GM19099 (cell line): Measurements from ENCODE around the gene C20orf173.

Experiments
- POLR2A ChIP-seq: IDR thresholded peaks from 3 replicates; pipeline ENCODE4 v1.6.1; 2011; ENCODE audit warnings: low read depth; ENCODE audit not compliant: insufficient read length; ENCODE audit errors: extremely low read depth

C20orf173 gene

GRCh38 chr20:35499271-35499670, 30.2 kb downstream of the C20orf173 start:
- TF ChIP-seq POLR2A, result no peak

GRCh38 chr20:35497780-35498189, 31.7 kb downstream of the C20orf173 start:
- no peak for TF ChIP-seq POLR2A

GRCh38 chr20:35497320-35497719, 32.1 kb downstream of the C20orf173 start:
- TF ChIP-seq POLR2A, result no peak

GRCh38 chr20:35496481-35496880, 33.0 kb downstream of the C20orf173 start:
- TF ChIP-seq POLR2A, result no peak

GRCh38 chr20:35492352-35492751, 37.1 kb downstream of the C20orf173 start:
- TF ChIP-seq POLR2A, result no peak

DNA sequence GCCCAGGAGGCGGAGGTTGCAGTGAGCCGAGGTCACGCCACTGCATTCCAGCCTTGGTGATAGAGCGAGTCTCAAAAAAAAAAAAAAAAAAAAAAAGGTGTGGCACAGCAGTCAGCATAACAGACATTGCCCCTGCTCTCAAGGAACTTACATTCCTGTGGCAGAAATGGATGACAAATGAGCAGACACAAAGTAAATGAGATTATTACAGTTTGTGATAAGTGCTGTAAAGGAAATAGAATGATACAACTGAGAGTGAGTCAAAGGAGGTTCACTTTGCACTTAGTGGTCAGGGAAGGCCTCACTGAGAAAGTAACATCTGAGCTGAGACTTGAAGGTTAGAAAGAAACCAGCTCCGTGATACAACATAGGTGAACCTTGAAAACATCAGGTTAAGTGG, 37.6 kb downstream of the C20orf173 start:
- no peak for TF ChIP-seq POLR2A

DNA sequence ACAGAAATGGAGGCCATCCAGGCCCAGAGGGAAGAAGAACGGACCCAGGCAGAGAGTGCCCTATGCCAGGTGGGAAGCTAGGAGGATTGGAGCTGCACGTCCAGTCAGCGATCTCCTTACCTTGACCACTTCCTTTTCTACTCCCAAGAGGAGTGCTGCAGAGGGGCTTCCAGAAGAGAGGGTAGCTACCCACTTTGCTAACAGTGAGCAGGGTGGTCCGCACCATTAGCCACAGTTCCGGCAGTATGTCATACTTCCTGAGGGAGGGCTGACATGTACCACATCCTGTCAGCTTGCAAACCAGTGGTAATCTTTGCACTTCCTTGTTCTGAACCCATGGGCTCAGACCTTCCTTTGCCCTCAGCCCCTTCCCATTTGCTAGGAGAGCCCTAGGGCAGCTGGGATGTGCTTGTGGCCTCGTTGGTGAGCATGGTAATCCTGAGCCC, 38.7 kb downstream of the C20orf173 start:
- TF ChIP-seq POLR2A, result peak; percentile 77

DNA sequence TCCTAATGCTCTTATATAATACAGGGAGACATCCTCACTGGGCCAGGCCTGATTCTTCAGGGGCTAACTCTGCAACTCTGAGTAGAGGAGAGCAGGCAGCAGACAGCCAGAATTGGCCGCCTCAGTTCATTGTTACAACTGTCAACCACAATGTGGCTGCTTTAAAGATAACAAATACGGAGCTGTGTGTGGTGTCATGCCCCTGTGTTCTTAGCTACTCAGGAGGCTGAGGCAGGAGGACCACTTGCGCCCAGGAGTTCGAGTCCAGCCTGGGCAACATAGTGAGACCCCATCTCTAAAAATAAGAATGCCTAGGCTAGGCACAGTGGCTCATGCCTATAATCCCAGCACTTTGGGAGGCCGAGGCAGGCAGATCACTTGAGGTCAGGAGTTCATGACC, 39.7 kb downstream of the C20orf173 start:
- TF ChIP-seq POLR2A, result no peak

DNA sequence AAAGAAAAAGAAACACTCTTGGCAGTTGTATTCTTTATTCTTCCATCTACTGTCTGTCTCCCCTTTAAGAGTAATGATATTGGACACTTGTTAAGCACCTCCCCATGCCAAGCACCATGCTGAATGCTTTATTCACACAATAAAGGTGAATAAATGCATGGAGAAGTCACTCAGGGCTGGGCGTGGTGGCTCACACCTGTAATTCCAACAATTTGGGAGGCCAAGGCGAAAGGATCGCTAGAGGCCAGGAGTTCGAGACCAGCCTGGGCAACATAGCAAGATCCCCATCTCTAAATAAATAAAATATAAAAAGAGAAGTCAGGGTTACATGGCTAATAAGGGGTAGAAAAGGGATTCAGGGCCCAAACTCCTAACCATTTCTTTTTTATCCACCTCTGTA, 42.0 kb downstream of the C20orf173 start:
- TF ChIP-seq POLR2A, result no peak

DNA sequence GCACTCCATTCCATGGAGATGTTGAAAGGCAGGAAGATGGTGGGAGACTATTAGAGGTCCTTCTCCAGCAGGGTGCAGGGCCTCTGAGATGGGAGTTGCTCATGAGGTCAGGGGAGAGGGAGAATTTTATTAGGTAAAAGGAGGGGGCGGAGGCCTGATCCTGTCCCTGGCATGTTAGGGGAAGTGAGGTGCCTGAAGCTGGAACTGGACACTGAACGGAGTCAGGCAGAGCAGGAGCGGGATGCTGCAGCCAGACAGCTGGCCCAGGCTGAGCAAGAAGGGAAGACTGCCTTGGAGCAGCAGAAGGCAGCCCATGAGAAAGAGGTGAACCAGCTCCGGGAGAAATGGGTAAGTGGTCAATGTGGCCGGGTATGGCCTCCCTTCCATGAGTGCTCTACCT, 49.7 kb downstream of the C20orf173 start:
- no peak for TF ChIP-seq POLR2A

DNA sequence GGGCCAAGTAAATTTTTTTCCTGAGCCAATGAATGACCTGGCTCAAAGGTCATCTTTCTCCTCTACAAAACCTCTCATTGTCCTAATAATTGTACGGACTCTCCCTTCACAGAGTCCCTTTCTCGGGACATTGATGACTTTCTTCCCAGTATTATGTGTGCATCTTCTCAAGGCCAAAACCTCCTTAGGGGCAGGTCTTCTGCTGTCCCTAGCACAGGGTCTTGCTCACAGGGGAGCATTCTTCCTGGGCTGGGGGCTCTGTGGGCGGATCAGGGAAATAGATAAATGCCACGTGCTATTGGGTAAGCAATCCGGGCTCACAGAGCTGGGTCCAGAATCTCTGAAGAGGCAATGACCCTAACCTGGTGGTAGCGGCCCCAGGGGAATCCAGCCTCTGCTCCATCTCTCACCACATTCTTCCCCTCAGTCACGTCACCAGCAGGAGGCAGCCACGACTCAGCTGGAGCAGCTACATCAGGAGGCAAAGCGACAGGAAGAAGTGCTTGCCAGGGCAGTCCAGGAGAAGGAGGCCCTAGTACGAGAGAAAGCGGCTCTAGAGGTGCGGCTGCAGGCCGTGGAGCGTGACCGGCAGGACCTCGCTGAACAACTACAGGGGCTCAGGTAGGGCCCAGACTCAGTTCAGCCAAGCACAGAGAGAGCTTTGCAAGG, 50.5 kb downstream of the C20orf173 start:
- no peak for TF ChIP-seq POLR2A
